Progenitor cell of endocrine pancreas (in vitro differentiated cells): Measurements from ENCODE around the gene PPHLN1. TPM values are rescaled to one million over a fixed set of nuclear protein-coding genes. Genes with fewer than 3 reads are reported as not detected.

ENCODE experiments used
- DNase-seq: peaks from one replicate; pipeline ENCODE4 v3.0.0; 2021; ENCODE audit warnings: low spot score; ENCODE audit not compliant: unreplicated experiment
- H3K27ac Mint-ChIP-seq: 2 replicates; pipeline ENCODE4 v1.8.0; 2021; ENCODE audit warnings: mild to moderate bottlenecking, moderate library complexity, mixed read lengths
- H3K27me3 Mint-ChIP-seq: 2 replicates; pipeline ENCODE4 v1.8.0; 2021; ENCODE audit warnings: mixed read lengths
- H3K36me3 Mint-ChIP-seq: 2 replicates; pipeline ENCODE4 v1.8.0; 2022; ENCODE audit warnings: mixed read lengths; ENCODE audit not compliant: insufficient read depth
- H3K4me1 Mint-ChIP-seq: 2 replicates; pipeline ENCODE4 v1.8.0; 2021; ENCODE audit warnings: low read depth, mixed read lengths
- H3K4me3 Mint-ChIP-seq: 2 replicates; pipeline ENCODE4 v1.8.0; 2021; ENCODE audit warnings: low read depth, mild to moderate bottlenecking, moderate library complexity, mixed read lengths
- H3K9me3 Mint-ChIP-seq: 2 replicates; pipeline ENCODE4 v1.8.0; 2021; ENCODE audit warnings: low read depth, mixed read lengths
- CTCF ChIP-seq: fragments of 200-600 bp; sonication (generic); IDR thresholded peaks from one replicate; pipeline ENCODE4 v1.5.0; 2021; ENCODE audit warnings: antibody characterized with exemption, mild to moderate bottlenecking; ENCODE audit not compliant: unreplicated experiment
- microRNA-seq: library from miRNA; unstranded; fragments of <30 nt; microRNA quantifications from one replicate; pipeline ENCODE4 v1.1.0, GENCODE V29; 2020; ENCODE audit warnings: borderline number of aligned reads; ENCODE audit not compliant: unreplicated experiment
- total RNA-seq: library from RNA; stranded (reverse); gene quantifications from 2 replicates; pipeline ENCODE4 v1.2.1, GENCODE V29; 2021

PPHLN1 gene
- total RNA-seq, 1 donor from 2014 or later, result 62.2 TPM

GRCh38 chr12:42490261-42490842 is 164.4 kb downstream of the PPHLN1 start:
- Mint-ChIP-seq H3K4me3 (no peak overlapping the region), H3K27me3 (no peaks in the 10 kb centered on the region), H3K4me1 (peaks cover 29% of the 10 kb centered on the region), H3K9me3 (no peaks in the 10 kb centered on the region), H3K36me3 (peaks cover 6% of the 10 kb centered on the region), H3K27ac (peak overlapping the region; percentile 84)
- no peak for TF ChIP-seq CTCF
- DNase-seq, result no peak

Small RNA genes lying within 50 kb of the gene (microRNA-seq; reads per million reads assigned to microRNA genes)
- not detected for gene MIR7851

Other genes starting within 250 kb of the PPHLN1 start
- gene GXYLT1, start 181.3 kb upstream of the PPHLN1 start, total RNA-seq, result 23.5 and 23.8 TPM in 2 replicates
- 30.5 and 33.8 TPM in 2 replicates for gene YAF2, start 87.9 kb upstream of the PPHLN1 start, total RNA-seq
- gene ZCRB1, start 73 bp upstream of the PPHLN1 start, total RNA-seq, result 50.4 and 54.5 TPM in 2 replicates